ENCODE data around the gene GNAS-AS1.

The GNAS-AS1 gene

DNA sequence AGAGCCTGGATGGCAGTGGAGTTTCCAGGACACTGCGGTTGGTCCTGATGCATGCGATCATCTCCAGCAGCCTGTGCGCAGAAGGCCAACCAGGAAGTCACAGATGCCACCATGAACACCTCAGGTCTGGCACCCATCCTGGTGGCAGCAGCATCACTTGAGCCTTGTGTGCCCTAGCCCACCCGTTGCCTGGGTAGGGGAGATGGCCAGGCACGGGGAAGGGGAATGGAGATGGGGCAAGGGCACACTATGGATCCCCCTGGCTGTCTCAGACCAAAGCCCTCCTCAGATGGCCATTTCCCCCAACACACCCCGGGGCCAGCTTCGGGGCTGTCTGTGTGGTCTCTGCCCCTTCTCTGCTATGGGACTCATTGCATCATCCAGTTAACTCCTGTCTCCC, 58.3 kb downstream of the GNAS-AS1 start:
- H3K36me3 Mint-ChIP-seq (ENCODE audit: low read depth): no peaks in the 10 kb centered on the region
- H3K27ac Mint-ChIP-seq: no peak overlapping the region
- H3K27me3 Mint-ChIP-seq (ENCODE audit: low read depth): peaks cover 9% of the 10 kb centered on the region

GRCh38 chr20:58791286-58791685, 59.4 kb downstream of the GNAS-AS1 start:
- Mint-ChIP-seq H3K4me1 (ENCODE audit: low read depth) (no peaks in the 10 kb centered on the region), H3K27ac (no peak overlapping the region), H3K36me3 (ENCODE audit: low read depth) (no peaks in the 10 kb centered on the region), H3K4me3 (no peak overlapping the region), H3K27me3 (ENCODE audit: low read depth) (peaks cover 9% of the 10 kb centered on the region), H3K9me3 (no peaks in the 10 kb centered on the region)
- DNase-seq (ENCODE audit: low spot score): no peak

More for the DNA sequence above, 58.3 kb downstream of the GNAS-AS1 start:
- Mint-ChIP-seq H3K9me3 (no peaks in the 10 kb centered on the region), H3K4me1 (ENCODE audit: low read depth) (no peaks in the 10 kb centered on the region), H3K4me3 (no peak overlapping the region)
- no peak for DNase-seq (ENCODE audit: low spot score)

- DNase-seq (ENCODE audit: low spot score): no peak
- H3K4me1 Mint-ChIP-seq (ENCODE audit: low read depth): no peaks in the 10 kb centered on the region
- H3K36me3 Mint-ChIP-seq (ENCODE audit: low read depth): no peaks in the 10 kb centered on the region
- H3K27me3 Mint-ChIP-seq (ENCODE audit: low read depth): peaks cover 10% of the 10 kb centered on the region
- no peaks in the 10 kb centered on the region for H3K9me3 Mint-ChIP-seq
- no peak overlapping the region for H3K4me3 Mint-ChIP-seq
- H3K27ac Mint-ChIP-seq: no peak overlapping the region
Measured at GRCh38 chr20:58790454-58790853, 60.2 kb downstream of the GNAS-AS1 start.

DNA sequence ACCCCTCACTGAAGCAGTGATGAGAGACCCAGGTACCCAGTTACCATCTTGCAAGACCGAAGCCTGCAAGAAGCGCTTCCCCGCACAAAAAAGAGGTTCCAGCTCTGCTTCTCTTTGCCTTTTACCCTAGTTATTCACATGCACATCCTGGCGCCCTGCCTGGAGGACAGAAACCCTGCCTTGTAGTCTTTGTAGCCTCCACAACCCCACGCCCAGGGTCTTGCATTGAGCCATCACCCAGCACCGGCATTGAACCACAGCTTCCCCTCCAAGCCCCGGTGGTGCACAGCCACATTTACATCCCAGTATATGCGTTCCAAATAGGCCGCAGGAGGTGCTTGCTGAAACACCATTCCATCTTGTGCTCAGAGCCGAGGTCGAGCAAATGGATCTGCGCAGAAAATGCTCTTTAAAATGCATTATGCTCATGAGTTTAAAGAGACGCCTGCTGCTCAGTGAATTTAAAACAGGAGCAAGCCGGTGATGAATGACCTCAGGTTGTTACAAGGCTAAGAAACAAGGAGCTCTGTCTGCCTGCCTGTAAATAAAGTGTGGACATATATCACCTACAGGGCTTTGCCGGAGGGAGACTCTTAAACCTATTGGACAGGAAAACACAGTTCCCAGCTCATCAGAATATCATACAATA, 61.7 kb downstream of the GNAS-AS1 start:
- peaks cover 14% of the 10 kb centered on the region for H3K27me3 Mint-ChIP-seq (ENCODE audit: low read depth)
- no peaks in the 10 kb centered on the region for H3K4me1 Mint-ChIP-seq (ENCODE audit: low read depth)
- no peak overlapping the region for H3K4me3 Mint-ChIP-seq
- H3K27ac Mint-ChIP-seq: no peak overlapping the region
- no peaks in the 10 kb centered on the region for H3K9me3 Mint-ChIP-seq
- H3K36me3 Mint-ChIP-seq (ENCODE audit: low read depth): no peaks in the 10 kb centered on the region
- no peak for DNase-seq (ENCODE audit: low spot score)

- DNase-seq (ENCODE audit: low spot score): no peak
- Mint-ChIP-seq H3K4me1 (ENCODE audit: low read depth) (no peaks in the 10 kb centered on the region), H3K4me3 (no peak overlapping the region), H3K27me3 (ENCODE audit: low read depth) (peaks cover 20% of the 10 kb centered on the region), H3K36me3 (ENCODE audit: low read depth) (no peaks in the 10 kb centered on the region), H3K27ac (no peak overlapping the region), H3K9me3 (no peaks in the 10 kb centered on the region)
Measured at GRCh38 chr20:58787211-58788005, 63.3 kb downstream of the GNAS-AS1 start.

DNA sequence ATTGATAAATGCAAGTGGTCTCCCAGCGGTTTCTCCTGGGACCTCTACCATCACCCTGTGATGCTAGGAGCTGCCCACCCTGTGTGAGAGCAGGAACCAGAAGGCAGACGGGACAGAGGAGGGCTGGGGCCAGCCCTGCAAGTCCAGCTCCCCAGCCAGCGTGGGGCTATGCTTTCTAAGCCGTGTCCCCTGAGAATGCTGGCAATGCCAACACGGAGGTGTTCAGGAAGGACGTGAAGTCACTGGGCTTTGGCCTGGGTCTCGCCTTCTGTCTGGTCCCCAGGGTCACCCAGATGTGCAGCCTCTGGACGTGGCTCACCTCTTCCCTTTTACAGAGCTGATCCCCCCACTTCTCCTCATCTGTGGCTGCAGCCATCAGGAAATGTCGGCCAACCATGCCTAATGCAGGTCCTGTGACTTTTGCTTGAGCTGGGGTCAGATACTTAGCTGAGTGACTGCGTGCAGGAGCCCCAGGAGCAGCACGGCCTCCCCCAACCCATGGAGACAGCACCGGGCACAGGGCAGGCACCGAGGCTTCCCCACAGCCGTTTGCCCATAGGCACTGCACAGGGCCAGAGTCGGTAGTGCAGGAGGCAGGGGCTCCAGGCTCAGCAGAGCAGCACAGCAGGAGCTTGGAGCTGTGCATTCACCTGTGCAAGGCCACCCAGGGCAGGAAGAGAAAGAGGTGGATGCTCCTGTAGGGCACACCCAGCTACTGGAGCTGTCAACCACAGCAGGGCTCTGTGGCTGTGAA, 66.2 kb downstream of the GNAS-AS1 start:
- DNase-seq (ENCODE audit: low spot score): no peak
- H3K36me3 Mint-ChIP-seq (ENCODE audit: low read depth): no peaks in the 10 kb centered on the region
- no peaks in the 10 kb centered on the region for H3K9me3 Mint-ChIP-seq
- H3K27ac Mint-ChIP-seq: no peak overlapping the region
- H3K27me3 Mint-ChIP-seq (ENCODE audit: low read depth): peaks cover 32% of the 10 kb centered on the region
- no peak overlapping the region for H3K4me3 Mint-ChIP-seq
- H3K4me1 Mint-ChIP-seq (ENCODE audit: low read depth): no peaks in the 10 kb centered on the region

GRCh38 chr20:58783511-58784011, 67.1 kb downstream of the GNAS-AS1 start:
- DNase-seq (ENCODE audit: low spot score): no peak
- Mint-ChIP-seq H3K36me3 (ENCODE audit: low read depth) (no peaks in the 10 kb centered on the region), H3K27ac (no peak overlapping the region), H3K9me3 (no peaks in the 10 kb centered on the region), H3K4me1 (ENCODE audit: low read depth) (no peaks in the 10 kb centered on the region), H3K27me3 (ENCODE audit: low read depth) (peaks cover 32% of the 10 kb centered on the region), H3K4me3 (no peak overlapping the region)

- no peak for DNase-seq (ENCODE audit: low spot score)
- H3K36me3 Mint-ChIP-seq (ENCODE audit: low read depth): no peaks in the 10 kb centered on the region
- no peak overlapping the region for H3K27ac Mint-ChIP-seq
- H3K27me3 Mint-ChIP-seq (ENCODE audit: low read depth): peaks cover 40% of the 10 kb centered on the region
- H3K4me3 Mint-ChIP-seq: no peak overlapping the region
- H3K4me1 Mint-ChIP-seq (ENCODE audit: low read depth): no peaks in the 10 kb centered on the region
- no peaks in the 10 kb centered on the region for H3K9me3 Mint-ChIP-seq
Measured at GRCh38 chr20:58781138-58781537, 69.6 kb downstream of the GNAS-AS1 start.

DNA sequence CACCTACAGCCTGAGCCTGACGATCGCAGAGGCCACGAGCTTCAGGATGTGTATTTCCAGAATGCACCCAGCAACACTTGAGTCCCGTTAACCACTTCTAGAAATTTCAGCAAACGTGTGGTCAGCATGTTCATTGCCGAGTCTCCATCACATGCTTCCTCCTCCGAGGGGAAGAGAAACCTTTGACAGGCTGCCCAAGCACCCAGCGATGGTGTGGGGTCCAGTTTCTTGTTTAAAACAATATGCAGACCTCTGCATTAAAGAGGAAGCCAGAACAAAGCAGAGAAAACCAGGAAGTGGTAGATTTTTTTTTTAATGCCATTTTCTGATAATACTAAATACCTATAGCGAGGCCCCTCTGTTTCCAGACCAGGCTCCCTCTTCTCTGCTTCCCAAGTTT, 71.9 kb downstream of the GNAS-AS1 start:
- peaks cover 43% of the 10 kb centered on the region for H3K27me3 Mint-ChIP-seq (ENCODE audit: low read depth)
- H3K27ac Mint-ChIP-seq: no peak overlapping the region
- no peak overlapping the region for H3K4me3 Mint-ChIP-seq
- no peaks in the 10 kb centered on the region for H3K4me1 Mint-ChIP-seq (ENCODE audit: low read depth)
- no peak for DNase-seq (ENCODE audit: low spot score)
- no peaks in the 10 kb centered on the region for H3K36me3 Mint-ChIP-seq (ENCODE audit: low read depth)
- no peaks in the 10 kb centered on the region for H3K9me3 Mint-ChIP-seq

DNA sequence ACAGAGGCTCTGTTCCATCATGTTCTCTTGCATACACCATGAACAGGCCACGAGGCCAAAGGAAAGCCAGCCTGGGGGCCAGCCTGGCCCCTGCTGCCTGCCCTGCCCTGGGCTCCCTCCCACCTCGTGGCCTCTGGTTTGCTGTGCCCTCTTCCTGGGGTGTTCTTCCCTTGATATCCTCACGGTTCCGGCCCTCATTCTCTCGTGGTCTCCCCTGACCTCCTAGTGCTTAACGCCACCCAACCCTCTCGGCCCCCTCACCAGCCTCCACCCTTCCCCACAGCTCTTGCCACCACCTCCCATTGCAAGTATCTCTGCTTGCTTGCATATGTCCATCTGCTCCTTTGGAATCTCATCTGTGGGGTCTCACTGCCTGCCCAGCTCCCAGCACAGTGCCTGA, 73.0 kb downstream of the GNAS-AS1 start:
- Mint-ChIP-seq H3K9me3 (no peaks in the 10 kb centered on the region), H3K36me3 (ENCODE audit: low read depth) (no peaks in the 10 kb centered on the region), H3K27ac (no peak overlapping the region), H3K27me3 (ENCODE audit: low read depth) (peaks cover 43% of the 10 kb centered on the region), H3K4me3 (no peak overlapping the region), H3K4me1 (ENCODE audit: low read depth) (no peaks in the 10 kb centered on the region)
- DNase-seq (ENCODE audit: low spot score): no peak

GRCh38 chr20:58776109-58776508, 74.6 kb downstream of the GNAS-AS1 start:
- no peak overlapping the region for H3K27ac Mint-ChIP-seq
- peaks cover 33% of the 10 kb centered on the region for H3K27me3 Mint-ChIP-seq (ENCODE audit: low read depth)
- no peaks in the 10 kb centered on the region for H3K36me3 Mint-ChIP-seq (ENCODE audit: low read depth)
- H3K4me1 Mint-ChIP-seq (ENCODE audit: low read depth): no peaks in the 10 kb centered on the region
- H3K9me3 Mint-ChIP-seq: no peaks in the 10 kb centered on the region
- H3K4me3 Mint-ChIP-seq: no peak overlapping the region
- DNase-seq (ENCODE audit: low spot score): no peak

DNA sequence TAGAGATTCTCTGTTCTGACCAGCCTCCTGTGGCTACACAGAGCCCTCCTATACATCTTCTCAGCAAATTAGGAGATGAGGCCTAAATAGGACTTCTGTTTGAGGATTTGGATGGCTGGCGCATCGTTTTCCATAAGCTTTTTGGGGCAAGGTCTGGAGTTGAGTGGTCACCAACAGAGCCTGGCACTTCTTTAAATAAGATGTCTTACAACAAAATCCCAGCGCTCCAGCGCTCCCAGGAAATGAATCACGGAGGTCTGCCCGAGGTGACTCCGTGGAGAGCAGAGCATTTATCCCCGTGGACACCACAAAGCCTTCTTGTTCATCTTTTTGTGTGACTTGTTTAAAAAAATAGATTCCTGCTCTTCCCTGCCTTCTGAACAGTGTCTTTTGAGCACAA, 75.3 kb downstream of the GNAS-AS1 start:
- Mint-ChIP-seq H3K4me1 (ENCODE audit: low read depth) (no peaks in the 10 kb centered on the region), H3K27me3 (ENCODE audit: low read depth) (peaks cover 36% of the 10 kb centered on the region)
- DNase-seq (ENCODE audit: low spot score): no peak

GRCh38 chr20:58774667-58775263, 75.9 kb downstream of the GNAS-AS1 start:
- Mint-ChIP-seq H3K27me3 (ENCODE audit: low read depth) (peaks cover 34% of the 10 kb centered on the region), H3K4me3 (no peak overlapping the region), H3K9me3 (no peaks in the 10 kb centered on the region)

More for the DNA sequence above, 75.3 kb downstream of the GNAS-AS1 start:
- Mint-ChIP-seq H3K9me3 (no peaks in the 10 kb centered on the region), H3K36me3 (ENCODE audit: low read depth) (no peaks in the 10 kb centered on the region), H3K4me3 (no peak overlapping the region), H3K27ac (no peak overlapping the region)

DNA sequence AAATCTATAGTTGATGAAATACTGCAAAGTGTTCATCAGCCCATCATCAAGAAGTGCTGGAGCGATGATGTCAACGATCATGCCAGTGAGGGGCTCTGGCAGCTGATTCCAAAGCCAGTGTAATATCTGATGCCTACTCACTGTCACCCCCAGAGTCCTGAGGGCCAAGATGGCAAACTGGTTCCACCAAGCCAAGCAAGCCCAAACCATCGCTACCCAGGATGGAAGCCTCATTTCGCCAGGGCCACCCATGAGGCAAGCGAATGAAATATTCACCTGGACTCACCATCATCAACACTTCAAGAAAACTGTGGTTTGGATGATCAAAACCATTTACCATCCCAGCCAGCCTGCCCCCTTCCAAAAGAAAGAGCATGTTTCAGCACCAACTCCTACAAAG, 76.5 kb downstream of the GNAS-AS1 start:
- Mint-ChIP-seq H3K4me3 (no peak overlapping the region), H3K9me3 (no peaks in the 10 kb centered on the region), H3K36me3 (ENCODE audit: low read depth) (no peaks in the 10 kb centered on the region), H3K27me3 (ENCODE audit: low read depth) (peaks cover 34% of the 10 kb centered on the region), H3K4me1 (ENCODE audit: low read depth) (no peaks in the 10 kb centered on the region), H3K27ac (no peak overlapping the region)
- no peak for DNase-seq (ENCODE audit: low spot score)

More at GRCh38 chr20:58774667-58775263, 75.9 kb downstream of the GNAS-AS1 start:
- no peak overlapping the region for H3K27ac Mint-ChIP-seq
- no peaks in the 10 kb centered on the region for H3K4me1 Mint-ChIP-seq (ENCODE audit: low read depth)
- no peaks in the 10 kb centered on the region for H3K36me3 Mint-ChIP-seq (ENCODE audit: low read depth)
- DNase-seq (ENCODE audit: low spot score): no peak

Measured in T-helper 2 cell treated with Interferon-gamma antibody and Interleukin-4, amounts not matched to agents 5 μg/mL and 100 μg/mL, for 36 hours (primary cell).